Cardiac fibroblast (primary cell): Measurements from ENCODE around the gene RNF115.
"Not testable (repeated sequence)": the region's sequence is repeated elsewhere in the genome, so short reads cannot be mapped to it uniquely, and the experiment has no call there.

Experiments
- DNase-seq, 2 donors: peaks; one replicate each; pipeline versions ENCODE4 v3.0.0 to v3.0.0-alpha.2; 2010; ENCODE audit warnings: low read depth in 2 of 2
- H3K4me3 ChIP-seq, 2 donors: replicated peaks in 1 of 2; 1 replicate in 1 of 2; 2 replicates in 1 of 2; pipeline ENCODE4 v1.5.1; 2011; ENCODE audit warnings: low read depth in 2 of 2, low read length in 2 of 2, mild to moderate bottlenecking in 2 of 2, moderate library complexity in 1 of 2
- TF ChIP-seq, protein P1 (sequence below): IDR thresholded peaks from one replicate; pipeline ENCODE4 v1.5.1; 2011; ENCODE audit warnings: low read depth, mild to moderate bottlenecking, low read length, inconsistent platforms

Gene RNF115

DNA sequence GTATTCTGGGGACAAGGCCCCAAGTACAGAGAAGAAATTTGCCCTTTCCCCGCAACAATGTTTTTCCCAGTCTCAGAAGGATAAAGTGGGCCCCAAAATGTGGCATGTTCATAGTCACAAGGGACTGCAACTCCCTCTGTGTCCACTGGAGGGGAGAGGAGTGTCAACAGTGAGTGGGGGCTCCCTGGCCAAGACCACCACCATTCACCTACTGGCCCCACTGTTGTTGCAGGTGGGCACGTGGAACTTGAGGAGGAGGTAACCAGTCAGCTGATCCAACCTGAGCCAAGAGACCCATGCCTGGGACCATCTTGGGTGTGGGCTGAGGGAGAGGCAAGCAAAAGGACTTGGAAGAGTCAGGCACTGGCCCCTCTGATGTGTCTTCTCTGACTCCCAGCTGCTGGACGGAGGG lies 22.3 kb upstream of the RNF115 start:
- H3K4me3 ChIP-seq, result peak overlapping the region; percentile 60
- TF ChIP-seq, protein P1, sequence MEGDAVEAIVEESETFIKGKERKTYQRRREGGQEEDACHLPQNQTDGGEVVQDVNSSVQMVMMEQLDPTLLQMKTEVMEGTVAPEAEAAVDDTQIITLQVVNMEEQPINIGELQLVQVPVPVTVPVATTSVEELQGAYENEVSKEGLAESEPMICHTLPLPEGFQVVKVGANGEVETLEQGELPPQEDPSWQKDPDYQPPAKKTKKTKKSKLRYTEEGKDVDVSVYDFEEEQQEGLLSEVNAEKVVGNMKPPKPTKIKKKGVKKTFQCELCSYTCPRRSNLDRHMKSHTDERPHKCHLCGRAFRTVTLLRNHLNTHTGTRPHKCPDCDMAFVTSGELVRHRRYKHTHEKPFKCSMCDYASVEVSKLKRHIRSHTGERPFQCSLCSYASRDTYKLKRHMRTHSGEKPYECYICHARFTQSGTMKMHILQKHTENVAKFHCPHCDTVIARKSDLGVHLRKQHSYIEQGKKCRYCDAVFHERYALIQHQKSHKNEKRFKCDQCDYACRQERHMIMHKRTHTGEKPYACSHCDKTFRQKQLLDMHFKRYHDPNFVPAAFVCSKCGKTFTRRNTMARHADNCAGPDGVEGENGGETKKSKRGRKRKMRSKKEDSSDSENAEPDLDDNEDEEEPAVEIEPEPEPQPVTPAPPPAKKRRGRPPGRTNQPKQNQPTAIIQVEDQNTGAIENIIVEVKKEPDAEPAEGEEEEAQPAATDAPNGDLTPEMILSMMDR, result peak; percentile 83
- DNase-seq, result peak; percentile 50 to 54

DNA sequence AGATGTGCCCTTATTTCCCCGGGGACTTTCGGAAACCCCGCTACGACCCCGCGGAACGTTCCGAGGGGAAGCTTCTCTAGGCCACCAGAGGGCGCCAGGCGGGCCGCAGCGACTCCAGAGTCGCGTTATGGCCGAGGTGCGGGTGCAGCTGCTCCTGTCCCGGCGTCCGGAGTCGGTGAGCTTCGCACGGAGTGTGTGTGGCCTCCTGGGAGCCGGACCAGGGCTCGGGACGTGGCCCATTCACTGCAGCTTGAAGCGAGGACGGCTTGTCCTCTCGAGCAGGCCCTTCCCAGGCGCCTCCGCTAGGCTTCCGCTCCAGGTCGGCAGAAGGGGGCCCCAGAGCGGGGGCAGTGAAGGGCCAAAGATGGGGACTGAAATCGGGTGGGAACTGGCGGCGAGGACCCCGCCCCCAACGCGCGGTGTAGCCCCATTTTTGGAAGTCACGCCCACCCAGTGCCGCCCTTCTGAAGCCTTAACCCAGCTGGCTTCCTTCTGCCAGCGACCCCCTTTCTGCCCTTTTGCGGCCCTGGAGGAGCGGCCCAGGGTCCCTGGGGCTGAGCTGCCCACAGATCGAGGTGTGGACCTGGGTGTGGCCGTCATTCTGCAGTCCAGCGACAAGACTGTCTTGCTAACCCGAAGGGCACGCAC lies 21.7 kb upstream of the RNF115 start, which contains the start of gene NUDT17:
Gene NUDT17, plus strand, starts transcription at position 117 of the 648 bp plus-strand sequence. Its CDS starts 11 bp downstream, at position 128.
- H3K4me3 ChIP-seq, result peak within 1 kb of the TSS; percentile 60
- TF ChIP-seq, protein P1, result peak; percentile 96
- peak; percentile 80 for DNase-seq

DNA sequence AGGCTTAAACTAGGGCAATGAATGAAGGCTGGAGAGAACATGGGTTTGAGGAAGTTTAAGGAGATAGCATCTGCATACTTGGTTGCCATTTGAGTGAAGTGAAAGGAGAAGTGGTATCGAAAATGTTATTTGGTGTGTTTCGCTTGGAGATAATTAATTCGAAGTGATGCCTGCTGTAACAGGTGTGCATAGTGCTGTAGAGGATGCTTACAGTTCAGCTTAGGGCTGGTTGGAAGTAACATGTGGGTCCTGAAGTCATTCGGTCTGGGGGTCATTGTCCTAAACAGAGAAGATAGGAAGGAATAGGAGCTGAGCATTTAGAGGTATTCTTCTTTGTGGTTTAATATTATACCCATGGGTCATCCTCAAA lies 21.2 kb upstream of the RNF115 start:
- TF ChIP-seq, protein P1, result no peak

DNA sequence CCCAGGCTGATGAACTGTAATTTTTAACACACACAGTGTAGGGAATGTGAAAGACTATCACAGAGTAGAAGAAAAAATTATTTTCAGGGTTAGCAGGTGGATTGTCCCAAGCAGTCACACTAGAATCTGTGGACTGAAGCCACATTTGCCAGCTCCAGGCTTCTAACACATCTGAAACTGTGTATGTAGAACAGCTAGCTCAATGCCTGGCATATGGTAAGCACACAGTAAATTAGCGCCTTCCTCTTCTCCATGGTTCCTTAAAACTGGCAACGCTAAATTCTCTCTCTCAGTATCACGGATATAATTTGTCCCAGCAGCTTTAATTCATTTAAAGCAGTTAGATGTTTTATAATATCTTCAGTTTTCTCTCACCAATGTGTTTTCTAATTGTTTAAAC lies 19.1 kb upstream of the RNF115 start:
- TF ChIP-seq, protein P1, result no peak
- no peak for DNase-seq
- no peak overlapping the region for H3K4me3 ChIP-seq

More for the DNA sequence above, 21.2 kb upstream of the RNF115 start:
- DNase-seq, result no peak
- H3K4me3 ChIP-seq, result peak overlapping the region; percentile 60

DNA sequence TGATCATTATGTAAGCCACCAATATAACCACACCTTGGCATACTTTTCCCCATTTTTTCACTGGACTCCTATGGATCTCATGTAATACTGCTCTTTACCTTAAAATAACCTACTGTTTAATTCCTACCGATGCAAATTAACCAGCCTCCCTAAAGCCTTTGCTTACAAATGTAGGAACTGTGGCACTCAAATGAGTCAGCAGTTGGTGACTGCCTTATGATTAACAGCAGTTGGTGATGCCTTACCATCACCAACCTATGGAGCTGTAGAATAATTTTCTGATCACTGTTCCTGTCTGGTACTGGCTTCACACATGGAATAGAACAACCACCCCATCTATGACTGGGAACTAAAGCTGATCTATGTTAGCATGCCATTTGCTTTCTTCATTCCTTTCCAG lies 13.8 kb upstream of the RNF115 start:
- no peak overlapping the region for H3K4me3 ChIP-seq
- TF ChIP-seq, protein P1, result no peak
- DNase-seq, result no peak

DNA sequence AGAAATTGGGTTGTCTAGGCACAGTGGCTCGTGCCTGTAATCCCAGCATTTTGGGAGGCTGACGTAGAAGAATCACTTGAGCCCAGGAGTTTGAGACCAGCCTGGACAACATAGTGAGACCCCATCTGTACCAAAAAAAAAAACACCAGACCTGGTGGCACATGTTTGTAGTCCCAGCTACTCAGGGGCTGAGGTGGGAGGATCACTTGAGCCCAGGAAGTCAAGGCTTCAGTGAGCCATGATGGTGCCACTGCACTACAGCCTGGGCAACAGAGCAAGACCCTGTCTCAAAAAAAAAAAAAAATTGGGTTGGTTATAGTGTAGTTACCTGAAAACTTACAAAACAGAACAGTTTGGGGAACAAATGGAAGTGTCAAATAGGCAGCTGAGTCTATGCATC lies 6.9 kb upstream of the RNF115 start:
- DNase-seq, H3K4me3 ChIP-seq: not testable (repeated sequence)

DNA sequence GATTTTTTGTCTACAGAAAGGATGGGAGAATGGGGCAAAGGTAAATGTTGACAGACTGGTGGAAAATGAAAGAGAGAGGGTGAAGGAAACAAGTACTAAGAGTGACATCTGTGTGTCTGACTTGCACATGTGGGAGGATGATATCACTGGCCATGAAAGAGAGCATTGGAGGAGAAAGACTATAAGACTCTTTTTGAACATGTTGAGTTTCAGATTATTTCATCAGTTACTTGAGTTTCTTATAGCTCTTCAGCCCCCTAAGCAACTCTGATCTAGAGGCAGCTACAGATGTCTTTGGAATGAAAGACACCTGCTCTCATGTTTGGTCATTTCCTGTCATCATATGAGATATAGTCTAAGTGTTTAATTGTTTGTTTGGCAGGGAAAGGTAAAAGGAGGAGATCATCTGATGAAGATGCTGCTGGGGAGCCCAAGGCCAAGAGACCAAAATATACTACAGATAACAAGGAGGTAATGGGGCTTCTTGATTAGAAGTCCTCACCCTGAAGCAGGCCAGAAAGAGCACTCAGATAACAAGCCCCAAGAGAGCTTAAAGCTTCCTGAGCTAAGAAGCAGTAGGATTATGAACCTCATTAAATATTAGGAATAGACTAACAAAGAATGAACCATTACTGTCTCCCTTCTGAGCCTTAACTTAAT lies 4.6 kb upstream of the RNF115 start:
- TF ChIP-seq, protein P1, result no peak
- DNase-seq, result no peak
- no peak overlapping the region for H3K4me3 ChIP-seq
